ENCODE measurements around the gene PNCK.

DNA sequence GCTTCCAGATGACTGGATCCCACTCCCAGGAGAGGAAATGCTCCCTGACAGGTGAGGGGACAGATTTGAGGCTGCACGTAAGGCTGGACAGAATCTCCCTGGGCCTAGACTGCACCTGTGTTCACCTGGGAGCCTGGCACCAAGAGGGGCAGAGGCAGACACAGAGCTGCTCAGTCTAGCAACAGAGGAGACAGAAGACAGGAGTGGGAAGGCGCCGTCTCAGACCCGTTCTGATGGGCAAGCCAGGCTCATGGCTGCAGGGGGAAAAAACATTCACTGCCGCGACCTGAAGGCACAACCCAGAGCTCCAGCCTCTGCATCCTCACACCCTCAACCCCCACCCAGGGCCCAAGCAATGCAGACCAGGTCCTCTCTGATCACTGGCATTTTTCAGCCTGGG lies 33.8 kb upstream of the PNCK start:
- TF ChIP-seq SUZ12 (IDR thresholded peaks at IDR 0.05; ENCODE audit: extremely low read depth, insufficient read depth, insufficient read length): no peak
- TF ChIP-seq ZNF274 (IDR thresholded peaks at IDR 0.05; ENCODE audit: low read depth, low read length): no peak

All from NT2/D1 (cell line).